NCI-H460 (cell line): ENCODE results near the gene YPEL1. TPM values are rescaled to one million over a fixed set of nuclear protein-coding genes. Genes with fewer than 3 reads are reported as not detected.
"Not testable (repeated sequence)": the region's sequence is repeated elsewhere in the genome, so short reads cannot be mapped to it uniquely, and the experiment has no call there.

Experiments
- DNase-seq: peaks from one replicate; pipeline ENCODE4 v3.0.0-alpha.2; 2016; ENCODE audit warnings: low read depth; ENCODE audit errors: extremely low read depth
- total RNA-seq: library from RNA; depleted of rRNA; stranded (reverse); fragments of >200 nt; shearing (Covaris generic); gene quantifications from 2 replicates; pipeline ENCODE4 v1.2.3, GENCODE V29; 2014

The YPEL1 gene
- total RNA-seq, 1 experiment from 2014 or later = 2.9 TPM

DNA sequence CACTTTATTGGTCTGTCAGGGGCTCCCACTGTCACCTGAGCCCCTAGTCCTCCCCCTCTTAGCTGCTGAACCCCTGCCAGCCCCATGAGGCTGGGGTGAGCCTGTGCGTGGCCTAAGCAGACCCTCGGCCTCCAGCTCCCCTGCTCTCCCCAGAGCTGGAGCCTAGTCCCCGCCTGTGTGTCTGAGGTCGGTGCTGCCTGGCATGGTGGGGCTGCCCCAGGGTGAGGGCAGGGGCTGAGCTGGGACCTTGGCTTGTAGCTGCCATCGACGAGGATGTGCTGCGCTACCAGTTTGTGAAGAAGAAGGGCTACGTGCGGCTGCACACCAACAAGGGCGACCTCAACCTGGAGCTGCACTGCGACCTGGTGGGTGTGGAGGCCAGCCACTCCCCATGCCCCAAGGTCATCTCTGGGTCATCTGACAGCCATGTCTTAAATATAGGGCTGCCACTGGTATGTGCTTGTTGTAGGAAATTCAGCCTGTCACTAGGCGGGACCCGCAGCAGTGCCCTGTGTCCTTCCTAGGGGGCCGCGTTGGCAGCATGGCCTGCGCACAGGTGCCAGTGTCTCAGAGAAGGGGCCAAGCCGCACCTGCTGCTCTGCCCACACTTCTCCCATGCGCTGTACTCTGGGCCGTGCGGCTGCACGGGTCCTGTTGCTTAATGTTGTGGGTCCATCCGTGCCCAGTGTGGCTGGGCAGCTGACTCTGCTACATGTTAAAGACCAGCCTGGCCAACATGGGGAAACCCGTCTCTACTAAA, 48.8 kb downstream of the YPEL1 start:
- DNase-seq = no peak

DNA sequence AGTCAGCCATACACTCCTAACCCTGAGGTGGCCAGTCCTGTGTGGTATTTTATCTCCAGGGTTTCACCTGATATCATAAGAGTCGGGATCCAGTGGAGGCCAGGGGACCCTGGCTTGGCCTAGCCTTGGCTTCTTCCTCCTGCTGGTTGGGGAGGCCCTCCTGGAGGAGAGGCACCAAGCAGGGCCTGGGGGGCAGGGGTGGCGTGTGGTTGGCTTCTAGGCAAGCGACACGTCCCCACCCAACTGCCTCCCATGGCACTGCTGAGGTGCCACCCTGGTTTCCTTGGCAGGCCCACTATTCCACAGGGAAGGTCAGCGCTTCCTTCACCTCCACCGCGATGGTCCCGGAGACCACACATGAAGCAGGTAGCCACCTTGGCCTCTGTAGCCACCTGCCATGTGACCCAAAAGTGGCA, 49.4 kb downstream of the YPEL1 start:
- no peak for DNase-seq

DNA sequence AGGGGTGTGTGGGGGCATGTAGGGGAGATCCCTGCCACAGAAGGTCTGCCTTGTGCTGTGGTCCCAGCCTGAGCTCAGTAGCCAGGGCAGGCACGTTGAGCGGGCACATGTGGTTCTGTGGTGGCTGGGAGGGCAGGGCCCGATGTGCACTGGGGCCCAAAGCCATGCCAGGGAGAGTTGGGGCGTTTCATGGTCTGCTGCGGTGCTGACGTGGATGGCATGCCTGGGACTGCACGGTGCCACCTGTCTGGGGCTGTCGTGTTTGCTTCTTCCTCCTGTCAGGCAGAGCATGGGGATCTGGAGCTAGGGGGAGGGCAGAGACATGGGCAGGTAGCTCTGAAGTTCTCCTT, 50.5 kb downstream of the YPEL1 start:
- no peak for DNase-seq

DNA sequence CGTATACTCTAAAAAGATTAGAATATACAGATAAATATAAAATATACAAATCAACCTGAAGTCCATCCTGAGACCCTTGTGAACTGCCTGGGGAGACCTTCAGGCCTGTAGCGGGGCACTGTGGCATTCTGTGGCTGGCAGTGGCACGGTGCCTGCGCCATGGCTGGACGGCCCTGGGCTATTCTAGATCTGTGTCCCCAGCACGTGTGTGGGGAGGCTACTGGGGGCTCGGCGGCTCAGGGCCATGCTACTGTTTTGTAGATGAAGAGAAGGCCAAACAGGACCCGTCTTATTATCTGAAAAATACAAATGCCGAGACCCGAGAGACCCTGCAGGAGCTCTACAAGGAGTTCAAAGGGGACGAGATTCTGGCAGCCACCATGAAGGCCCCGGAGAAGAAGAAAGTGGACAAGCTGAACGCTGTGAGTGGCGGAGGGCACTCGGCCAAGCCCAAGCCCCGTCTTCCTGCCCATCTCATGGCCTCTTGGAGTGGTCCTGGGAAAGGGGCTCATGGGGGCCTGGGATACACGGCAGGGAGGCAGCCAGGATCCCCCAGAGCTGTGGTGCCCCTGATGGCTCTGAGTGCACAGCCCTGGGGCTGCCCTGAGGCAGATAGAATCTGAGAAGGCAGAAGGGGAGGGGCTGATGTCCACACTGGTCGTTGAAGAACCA, 51.0 kb downstream of the YPEL1 start:
- no peak for DNase-seq

DNA sequence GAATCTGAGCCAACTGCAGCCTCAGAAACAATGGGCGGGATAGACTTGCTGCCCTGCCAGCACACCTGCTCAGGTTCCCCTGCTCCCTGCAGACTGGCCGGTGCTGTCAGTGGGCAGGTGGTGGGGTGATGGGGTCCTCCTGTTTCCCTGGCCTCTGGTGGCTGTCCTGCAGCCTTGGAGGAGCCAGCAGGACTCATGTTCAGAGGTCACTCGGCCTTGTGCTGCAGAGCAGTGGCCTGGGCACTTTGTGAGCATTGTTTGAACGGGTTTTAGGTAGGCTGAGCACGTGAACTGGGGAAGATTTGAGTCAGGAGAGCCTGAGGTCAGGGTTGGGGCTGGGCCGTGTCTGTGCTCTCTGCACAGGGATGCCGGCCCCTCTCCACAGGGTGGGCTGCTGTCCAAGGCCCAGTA, 52.2 kb downstream of the YPEL1 start:
- DNase-seq = no peak

DNA sequence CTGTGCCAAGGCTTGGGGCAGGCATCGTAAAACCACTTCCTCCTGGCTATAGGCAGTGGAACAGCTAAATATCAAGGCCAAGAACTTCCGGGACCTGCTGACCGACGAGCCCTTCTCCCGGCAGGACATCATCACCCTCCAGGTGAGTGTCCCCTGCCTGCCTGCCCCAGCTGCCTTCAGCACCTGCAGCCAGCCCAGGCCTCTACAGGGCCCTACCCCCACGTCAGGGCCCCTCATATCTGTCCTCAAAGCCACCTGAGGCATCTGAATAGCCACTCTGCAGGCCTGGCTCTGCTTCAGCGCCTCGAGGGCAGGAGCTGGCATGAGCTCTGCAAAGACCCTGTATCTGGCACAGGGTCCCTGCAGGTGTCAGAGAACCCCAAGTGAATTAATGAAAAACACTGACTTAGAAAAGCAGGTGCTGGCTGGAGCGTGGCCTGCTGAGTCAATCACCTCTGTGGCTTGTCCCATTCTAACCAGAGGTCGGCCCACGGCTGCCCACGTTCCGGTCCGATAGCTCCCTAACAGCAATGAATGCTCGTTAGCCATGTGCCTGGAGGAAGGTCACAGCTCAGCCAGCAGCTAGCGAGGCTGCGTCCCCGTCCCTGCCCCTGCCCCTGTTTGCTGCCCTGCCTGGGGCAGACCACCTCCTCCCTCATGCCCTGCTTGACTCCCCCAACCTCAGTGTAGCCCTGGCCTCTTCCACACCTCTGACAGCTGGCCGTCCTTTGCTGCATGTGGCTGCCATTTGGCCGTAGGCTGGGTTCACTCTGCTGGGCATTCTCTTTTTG, 53.0 kb downstream of the YPEL1 start:
- DNase-seq = no peak

DNA sequence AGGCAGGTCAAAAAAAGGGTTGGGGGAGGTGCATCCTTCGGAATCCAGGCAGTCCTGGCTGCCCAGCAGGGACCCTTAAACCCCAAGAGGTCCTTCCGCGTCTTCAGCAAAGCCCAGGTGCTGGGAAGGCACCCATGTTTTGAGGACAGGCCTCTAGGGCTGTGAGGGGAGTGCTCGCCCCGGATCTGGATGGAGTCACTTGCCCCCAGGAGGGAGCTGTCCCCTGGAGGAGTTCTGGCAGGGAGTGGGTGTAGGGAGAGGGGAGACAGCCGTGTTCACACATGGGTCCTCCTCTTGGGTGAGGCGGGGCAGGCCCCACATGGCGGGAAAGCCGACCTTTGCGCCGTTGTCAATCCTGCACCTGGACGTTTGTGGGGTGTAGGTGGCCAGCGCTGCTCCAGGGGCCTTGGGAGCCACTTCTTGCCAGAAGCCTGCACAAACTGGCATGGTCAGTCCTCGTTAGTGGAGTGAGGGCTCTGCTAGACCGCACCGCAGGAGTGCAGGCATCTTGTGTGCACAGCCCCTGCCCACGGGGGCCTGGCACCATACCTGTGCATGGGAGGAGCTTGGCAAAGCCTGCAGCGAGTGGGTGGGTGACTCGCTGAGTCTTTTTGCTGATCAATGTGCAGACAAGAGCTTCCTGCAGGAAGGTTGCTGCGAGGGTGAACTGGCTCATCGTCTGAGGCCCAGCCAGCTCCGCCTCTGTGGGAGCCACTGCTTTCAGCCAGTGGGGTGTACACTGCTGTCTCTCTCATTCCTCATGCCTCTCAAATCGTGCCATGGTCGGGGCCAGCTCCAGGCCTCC, 53.8 kb downstream of the YPEL1 start:
- no peak for DNase-seq

DNA sequence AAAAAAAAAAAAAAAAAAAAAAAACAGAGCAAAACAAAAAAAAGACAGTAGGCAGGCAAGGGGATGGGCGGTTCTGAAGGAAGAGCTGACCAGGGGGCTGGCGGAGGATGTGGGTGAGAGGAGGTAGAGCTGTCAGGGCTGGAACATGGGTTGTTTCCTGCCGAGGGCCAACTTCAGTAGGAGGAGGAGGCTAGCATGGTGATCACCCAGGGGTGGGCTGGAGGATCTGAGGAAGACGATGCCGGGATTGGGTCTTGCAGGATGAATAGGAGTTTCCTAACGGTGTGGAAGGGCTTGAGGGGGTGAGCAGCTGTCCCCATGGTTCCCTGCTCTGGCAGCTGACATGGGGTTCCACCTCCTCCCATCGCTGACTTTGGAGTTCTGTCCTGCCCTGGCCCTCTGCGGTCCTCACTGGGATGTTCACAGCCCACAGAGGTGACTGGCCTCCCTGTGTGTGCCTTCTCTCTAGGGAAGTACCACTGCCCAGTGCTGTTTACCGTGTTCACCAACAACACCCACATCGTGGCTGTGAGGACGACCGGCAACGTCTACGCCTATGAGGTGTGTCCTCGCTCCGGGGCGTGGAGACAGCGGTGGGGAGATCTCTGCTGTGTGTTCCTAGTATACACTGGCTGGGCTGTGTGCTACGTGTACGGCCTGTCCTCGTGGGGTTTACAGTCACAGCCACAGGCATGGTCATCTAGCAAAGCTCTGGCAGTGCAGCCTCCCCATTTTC, 54.6 kb downstream of the YPEL1 start:
- no peak for DNase-seq

DNA sequence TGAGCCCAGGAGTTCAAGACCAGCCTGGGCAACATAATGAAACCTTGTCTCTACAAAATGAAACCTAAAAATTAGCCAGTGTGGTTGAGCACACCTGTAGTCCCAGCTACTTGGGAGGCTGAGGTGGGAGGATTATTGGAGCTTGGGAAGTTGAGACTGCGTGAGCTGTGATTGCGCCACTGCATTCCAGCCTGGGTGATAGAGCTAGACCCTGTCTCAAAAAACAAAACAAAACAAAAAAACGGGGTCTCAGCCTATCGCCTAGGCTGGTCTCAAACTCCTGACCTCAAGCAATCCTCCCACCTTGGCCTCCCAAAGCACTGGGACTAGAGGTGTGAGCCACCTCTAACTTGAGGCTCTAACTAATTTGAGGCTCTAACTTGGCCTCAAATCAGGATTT, 56.2 kb downstream of the YPEL1 start:
- DNase-seq = no peak

DNA sequence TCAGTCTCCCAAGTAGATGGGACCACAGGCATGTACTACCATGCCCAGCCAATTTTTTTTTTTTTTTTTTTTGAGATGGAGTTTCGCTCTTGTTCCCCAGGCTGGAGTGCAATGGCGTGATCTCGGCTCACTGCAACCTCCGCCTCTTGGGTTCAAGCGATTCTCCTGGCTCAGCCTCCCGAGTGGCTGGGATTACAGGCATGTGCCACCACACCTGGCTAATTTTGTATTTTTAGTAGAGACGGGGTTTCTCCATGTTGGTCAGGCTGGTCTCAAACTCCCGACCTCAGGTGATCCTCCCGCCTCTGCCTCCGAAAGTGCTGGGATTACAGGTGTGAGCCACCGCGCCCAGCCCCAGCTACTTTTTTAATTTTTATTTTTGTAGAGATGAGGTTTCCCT, 56.8 kb downstream of the YPEL1 start:
- not testable (repeated sequence) for DNase-seq

DNA sequence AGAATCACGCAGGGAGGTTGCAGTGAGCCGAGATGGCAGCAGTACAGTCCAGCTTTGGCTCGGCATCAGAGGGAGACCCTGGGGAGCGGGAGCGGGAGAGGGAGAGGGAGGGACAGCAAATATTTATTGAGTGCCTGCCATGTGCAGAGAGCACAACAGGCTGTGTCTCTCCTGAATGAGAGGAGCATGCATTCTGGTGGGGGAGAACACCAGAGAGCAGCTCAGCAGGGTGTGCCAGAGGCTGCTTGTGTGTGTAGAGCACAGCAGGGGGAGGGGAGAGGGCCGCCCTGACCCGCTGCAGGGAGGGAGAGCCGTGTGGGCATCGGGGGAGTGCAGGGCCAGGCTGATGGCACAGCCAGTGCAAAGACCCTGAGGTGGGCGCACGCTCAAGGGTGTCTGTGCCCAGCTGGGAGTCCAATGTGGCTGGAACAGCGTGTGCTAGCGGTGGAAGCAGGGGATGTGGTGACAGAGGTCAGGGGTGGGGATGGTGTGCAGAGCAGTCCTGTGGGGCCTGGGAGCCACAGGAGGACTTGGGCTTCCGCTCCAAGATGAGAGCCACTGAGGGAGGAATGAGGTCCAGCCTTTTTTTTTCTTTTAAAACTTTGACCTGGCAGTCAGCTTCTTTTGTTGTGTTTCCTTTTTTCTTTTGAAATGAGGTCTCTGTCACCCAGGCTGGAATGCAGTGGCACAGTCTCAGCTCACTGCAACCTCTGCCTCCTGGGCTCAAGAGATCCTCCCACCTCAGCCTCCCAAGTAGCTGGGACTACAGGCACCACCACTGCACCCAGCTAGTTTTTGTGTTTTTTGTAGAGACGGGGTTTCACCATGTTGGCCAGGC, 57.8 kb downstream of the YPEL1 start:
- no peak for DNase-seq

DNA sequence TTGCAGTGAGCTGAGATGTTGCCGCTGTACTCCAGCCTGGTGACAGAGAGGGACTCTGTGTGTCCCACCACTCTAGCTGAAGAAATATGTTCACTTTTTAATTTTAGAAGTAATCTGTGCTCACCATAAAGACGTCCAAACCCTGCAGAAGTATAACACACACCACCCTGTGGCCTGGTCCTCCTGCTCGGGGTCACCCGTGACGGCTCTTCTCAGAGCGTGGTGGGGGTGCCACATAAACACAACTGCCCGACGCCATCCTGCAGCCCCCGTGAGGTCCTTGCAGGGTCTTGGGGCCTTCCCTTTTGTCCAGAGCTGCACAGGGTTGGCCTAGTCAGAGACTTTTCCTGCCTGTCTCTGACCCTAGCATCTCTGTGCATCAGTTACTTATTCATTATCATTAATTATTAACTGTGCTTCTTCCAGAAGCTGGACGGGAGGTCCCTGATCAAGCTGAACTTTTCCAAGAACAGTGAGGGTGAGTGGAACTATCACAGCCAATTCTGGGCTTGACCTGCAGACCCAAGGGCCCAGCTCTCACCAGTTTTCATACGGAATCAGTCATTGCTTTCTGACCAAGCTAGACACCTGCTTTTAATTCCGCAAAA, 60.9 kb downstream of the YPEL1 start:
- DNase-seq = no peak

DNA sequence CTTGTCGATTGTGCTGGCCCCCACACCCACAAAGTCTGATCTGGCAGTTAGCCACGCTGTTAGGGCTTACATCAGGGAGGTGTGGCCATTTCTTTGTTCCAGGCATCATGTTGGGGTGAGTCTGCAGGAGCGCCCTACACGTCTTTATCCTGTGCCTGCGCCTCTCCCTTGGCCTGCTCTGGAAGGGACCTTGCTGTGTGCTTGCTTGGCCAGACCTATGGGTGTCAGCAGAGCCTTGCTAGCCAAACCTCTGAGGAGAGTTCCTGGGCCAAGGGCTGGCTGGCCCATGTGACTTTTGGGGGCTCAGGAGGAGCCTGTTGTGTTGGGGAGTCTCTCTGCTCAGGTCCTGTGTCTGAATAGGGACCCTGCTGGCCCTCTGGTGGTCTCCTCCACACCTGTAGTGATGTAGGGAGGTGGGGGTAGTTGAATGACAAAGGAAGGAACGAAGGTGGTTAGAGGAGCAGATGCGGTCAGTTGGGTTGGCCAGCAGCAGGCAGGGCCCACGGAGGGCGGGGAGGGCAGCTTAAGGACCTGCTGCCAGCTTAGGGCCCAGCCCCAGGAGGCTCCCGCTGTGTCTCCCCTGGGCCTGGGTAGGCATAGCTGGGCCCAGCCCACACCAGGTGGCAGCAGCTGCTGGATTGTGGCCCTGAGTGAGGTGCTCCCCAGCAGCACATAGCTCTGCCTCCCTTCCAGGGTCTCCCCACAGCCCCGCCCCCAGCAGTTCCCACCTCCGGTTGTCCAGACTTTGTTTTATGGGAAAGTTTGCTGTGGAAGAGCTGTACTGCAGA, 61.9 kb downstream of the YPEL1 start:
- no peak for DNase-seq

DNA sequence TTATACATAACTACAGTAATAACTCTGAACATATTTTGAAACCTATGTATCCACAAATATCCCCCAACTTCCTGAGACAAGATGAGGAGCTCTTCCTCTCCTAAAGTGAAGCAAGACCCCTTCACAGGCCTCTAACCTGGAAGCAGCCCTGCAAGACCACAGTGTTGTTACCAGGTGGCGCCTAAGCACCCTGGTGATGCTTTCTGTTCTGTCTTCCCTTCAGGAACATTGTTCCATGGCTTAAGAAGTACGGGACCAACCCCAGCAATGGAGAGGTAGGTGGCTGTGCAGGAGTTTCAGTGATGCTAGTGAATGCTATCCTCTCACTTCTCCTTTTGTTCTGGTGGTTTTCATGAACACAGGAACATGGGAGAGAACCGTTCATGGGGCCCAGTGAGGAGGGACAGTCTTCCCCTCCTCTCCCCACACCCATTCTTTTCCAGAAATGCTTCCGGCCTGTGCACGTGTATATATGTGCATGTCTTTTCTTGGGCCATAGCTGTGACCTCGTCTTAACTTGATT, 63.4 kb downstream of the YPEL1 start:
- DNase-seq = no peak

DNA sequence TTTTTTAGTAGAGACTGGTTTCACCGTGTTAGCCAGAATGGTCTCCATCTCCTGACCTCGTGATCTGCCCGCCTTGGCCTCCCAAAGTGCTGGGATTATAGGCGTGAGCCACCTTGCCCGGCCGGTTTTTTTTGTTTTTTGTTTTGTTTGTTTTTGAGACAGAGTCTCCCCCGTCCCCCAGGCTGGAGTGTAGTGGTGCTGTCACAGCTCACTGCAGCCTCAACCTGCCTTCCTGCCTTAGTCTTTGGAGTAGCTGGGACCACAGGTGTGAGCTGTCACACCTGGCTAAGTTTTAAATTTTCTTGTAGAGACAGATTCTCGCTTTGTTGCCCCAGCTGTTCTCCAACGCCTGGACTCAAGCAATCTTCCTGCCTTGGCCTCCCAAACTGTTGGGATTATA, 66.6 kb downstream of the YPEL1 start:
- no peak for DNase-seq

DNA sequence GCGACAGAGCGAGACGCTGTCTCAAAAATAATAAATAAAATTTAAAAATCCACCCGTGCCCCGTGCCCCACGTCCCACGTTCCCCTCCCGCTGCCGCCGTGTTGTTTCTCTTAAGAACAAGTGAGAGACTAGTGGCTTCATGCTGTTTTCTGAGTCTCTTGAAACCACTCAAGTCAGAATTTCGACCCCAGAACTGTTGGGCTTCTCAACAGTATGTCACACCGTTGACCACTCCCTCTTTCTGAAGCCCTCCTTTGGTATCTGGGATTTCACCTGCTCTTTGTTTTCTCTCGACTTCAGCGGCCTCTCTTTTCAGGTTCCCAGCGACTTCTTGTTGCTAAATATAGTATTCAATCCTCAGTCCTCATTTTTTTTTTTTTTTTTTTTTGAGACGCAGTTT, 68.8 kb downstream of the YPEL1 start:
- DNase-seq = no peak

DNA sequence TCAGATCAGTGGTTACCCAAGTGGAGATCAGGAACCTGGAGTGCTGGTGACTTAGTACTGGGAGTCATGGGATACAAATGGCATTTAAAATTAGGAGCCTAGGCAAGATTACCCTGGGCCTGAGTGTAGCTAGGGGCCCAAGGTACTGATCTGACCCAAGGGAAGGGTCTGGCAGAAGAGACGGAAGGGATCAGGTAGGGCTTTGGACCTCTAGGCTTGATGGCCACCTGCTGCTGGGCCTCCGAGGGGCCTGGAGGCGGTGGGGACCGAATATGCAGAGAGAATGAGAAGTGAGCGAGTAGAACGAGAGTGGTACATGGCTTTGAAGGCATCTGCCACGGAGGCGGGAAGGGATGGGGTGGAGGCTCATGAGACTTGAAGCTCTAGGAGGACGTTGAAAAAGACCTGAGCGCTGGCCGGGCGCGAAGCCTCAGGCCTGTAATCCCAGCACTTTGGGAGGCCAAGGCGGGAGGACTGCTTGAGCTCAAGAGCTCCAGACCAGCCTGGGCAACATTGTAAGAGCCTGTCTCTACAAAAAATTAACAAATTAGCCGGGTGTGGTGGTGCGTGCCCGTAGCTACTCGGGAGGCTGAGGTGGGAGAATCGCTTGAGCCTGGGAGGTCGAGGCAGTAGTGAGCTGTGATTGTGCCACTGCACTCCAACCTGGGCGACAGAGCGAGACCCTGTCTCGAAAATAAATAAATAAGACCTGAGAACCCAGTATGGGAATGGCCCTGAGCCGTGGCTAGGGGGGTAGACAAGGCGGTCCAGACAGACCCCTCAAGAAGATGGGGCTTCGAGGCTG, 70.3 kb downstream of the YPEL1 start:
- DNase-seq = no peak
